ENCODE data around the gene HOXC10.

Gene HOXC10

DNA sequence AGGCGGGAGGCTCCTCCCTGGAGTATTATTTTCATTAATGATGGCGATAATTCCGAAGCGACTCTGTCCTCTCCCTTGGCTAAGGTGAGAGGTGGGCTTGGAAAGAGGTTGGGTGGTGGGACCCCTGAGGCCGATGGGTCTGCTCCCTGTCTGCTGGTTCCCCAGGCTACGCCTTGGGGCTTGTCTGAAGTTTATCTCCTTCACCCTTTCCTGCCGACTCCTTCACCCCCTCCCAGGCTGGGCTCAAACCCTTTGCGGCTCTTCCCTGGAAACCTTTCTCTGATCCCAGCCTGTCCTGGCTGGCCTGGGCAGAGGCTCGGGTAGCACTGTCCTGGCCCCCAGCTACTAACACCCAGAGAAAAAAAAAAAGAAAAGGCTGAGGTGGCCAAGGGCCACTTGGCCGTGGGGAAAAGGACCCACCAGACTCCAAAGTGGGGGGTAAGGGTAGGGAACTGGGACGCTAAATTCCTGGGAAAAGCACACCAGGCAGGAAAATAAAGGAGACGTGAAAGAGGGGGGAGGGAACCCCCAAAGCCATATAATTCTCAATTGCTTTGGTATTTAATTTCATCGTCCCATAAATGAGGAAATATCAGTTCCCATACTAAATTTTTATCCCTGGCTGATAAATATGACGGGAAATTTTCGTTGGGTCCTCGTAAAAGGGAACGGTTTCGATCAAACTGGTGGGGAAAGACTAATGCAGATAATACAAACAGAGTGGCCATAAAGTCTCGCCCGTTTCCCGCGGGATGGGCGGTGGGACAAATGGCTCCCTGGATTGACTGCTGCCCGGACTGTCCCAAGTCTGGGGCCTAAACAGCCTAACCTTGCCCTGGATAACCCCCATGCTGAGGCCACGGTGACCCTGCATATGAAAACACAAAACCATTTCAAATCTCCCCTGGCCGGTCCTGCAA lies 2.0 kb upstream of the HOXC10 start:
- no peak overlapping the region for H3K4me3 ChIP-seq (ENCODE audit: low read depth, low read length)
- no peak for DNase-seq (ENCODE audit: low read depth, low spot score)
- in situ Hi-C loops (cut with HindIII; ENCODE audit: low sequenced_read_pairs): no loop called here
- TF ChIP-seq, protein P1, sequence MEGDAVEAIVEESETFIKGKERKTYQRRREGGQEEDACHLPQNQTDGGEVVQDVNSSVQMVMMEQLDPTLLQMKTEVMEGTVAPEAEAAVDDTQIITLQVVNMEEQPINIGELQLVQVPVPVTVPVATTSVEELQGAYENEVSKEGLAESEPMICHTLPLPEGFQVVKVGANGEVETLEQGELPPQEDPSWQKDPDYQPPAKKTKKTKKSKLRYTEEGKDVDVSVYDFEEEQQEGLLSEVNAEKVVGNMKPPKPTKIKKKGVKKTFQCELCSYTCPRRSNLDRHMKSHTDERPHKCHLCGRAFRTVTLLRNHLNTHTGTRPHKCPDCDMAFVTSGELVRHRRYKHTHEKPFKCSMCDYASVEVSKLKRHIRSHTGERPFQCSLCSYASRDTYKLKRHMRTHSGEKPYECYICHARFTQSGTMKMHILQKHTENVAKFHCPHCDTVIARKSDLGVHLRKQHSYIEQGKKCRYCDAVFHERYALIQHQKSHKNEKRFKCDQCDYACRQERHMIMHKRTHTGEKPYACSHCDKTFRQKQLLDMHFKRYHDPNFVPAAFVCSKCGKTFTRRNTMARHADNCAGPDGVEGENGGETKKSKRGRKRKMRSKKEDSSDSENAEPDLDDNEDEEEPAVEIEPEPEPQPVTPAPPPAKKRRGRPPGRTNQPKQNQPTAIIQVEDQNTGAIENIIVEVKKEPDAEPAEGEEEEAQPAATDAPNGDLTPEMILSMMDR (IDR thresholded peaks at IDR 0.05; ENCODE audit: low read depth, low read length): no peak

DNA sequence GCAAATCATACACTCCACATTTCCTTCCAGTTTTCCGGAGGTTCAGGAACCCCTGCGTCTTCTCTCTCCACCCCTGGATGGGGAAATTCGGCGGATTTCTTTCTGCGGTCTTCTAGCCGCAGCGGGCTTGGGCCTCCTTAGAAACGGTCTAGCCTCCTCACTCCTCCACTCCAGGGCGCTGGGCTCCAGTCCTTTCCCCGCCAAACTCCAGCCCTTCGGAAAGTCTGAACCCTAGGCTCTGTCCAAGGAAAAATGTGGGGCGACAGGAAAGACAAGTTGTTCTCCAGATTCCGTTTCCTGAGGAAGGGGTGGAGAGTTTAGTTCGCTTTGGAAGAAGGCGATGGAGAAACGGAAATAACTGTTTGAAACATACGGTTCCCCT lies 1.4 kb upstream of the HOXC10 start:
- TF ChIP-seq, protein P1 (IDR thresholded peaks at IDR 0.05; ENCODE audit: low read depth, low read length): no peak
- in situ Hi-C loops (cut with HindIII; ENCODE audit: low sequenced_read_pairs): no loop called here
- no peak overlapping the region for H3K4me3 ChIP-seq (ENCODE audit: low read depth, low read length)
- no peak for DNase-seq (ENCODE audit: low read depth, low spot score)

DNA sequence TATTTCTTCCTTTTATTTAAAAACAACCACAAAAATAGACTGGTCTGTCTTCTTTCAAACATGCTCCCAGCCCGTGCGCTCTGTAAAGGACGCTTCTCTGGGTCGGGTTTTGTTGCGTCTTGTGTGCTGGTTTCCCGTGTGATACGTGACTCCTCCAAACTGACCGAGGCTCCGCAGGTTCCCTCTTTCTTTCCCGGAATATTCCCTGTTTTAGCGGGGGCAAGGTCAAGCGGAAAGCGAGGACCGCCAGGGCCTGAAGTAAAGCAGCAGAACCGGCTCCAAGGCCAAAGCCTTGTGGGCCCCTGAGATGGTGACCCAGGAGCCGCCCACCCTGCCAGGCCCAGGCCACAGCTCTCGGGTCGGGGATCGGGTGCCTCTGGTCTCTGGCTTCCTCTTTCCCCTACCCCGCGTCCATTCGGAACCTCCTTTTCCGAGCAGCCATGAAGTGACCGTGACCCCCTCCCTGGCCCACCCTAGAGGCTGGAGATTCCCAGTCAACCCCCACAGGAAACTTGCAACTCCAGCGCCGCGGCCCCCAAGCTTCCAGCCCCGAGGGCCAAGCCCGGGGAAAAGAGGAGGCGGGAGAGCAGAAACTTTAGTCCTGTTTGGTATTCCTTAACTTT lies 885 bp upstream of the HOXC10 start:
- no peak overlapping the region for H3K4me3 ChIP-seq (ENCODE audit: low read depth, low read length)
- no peak for DNase-seq (ENCODE audit: low read depth, low spot score)
- TF ChIP-seq, protein P1 (IDR thresholded peaks at IDR 0.05; ENCODE audit: low read depth, low read length): no peak
- in situ Hi-C loops (cut with HindIII; ENCODE audit: low sequenced_read_pairs): no loop called here

- in situ Hi-C loops (cut with HindIII; ENCODE audit: low sequenced_read_pairs): no loop called here
- DNase-seq (ENCODE audit: low read depth, low spot score): no peak
- TF ChIP-seq, protein P1 (IDR thresholded peaks at IDR 0.05; ENCODE audit: low read depth, low read length): no peak
- H3K4me3 ChIP-seq (ENCODE audit: low read depth, low read length): no peak overlapping the region
These were observed 697 bp downstream of the HOXC10 start for GRCh38 chr12:53985692-53985993.

- no peak overlapping the region for H3K4me3 ChIP-seq (ENCODE audit: low read depth, low read length)
- in situ Hi-C loops (cut with HindIII; ENCODE audit: low sequenced_read_pairs): no loop called here
- no peak for DNase-seq (ENCODE audit: low read depth, low spot score)
- TF ChIP-seq, protein P1 (IDR thresholded peaks at IDR 0.05; ENCODE audit: low read depth, low read length): no peak
These were observed 1.2 kb downstream of the HOXC10 start for GRCh38 chr12:53985994-53986685.

GRCh38 chr12:53986686-53987483 lies 1.9 kb downstream of the HOXC10 start:
- no peak overlapping the region for H3K4me3 ChIP-seq (ENCODE audit: low read depth, low read length)
- no peak for DNase-seq (ENCODE audit: low read depth, low spot score)
- TF ChIP-seq, protein P1 (IDR thresholded peaks at IDR 0.05; ENCODE audit: low read depth, low read length): no peak
- in situ Hi-C loops (cut with HindIII; ENCODE audit: low sequenced_read_pairs): no loop called here
